HCT116 (cell line): ENCODE data around the gene ELANE. TPM values are rescaled to one million over a fixed set of nuclear protein-coding genes. Genes with fewer than 3 reads are reported as not detected.

ENCODE experiments used
- ATAC-seq: fragments of 200-7000 bp; cut with Tn5 transposase; 2 replicates; pipeline ENCODE4 v1.9.1; 2020; ENCODE audit warnings: mild to moderate bottlenecking, moderate library complexity
- BruUV-seq: library from RNA; stranded (reverse); fragments of 400-500 nt; replicated peaks from 2 replicates; lab custom pipeline; 2021; lab: Mats Ljungman, UMichigan
- CTCF ChIA-PET: fragments of 300-600 bp; sonication (Branson Sonifier 250); formaldehyde crosslinking; loops from one replicate; lab custom pipeline; 2021; ENCODE audit warnings: antibody characterized with exemption; lab: Charles Lee
- POLR2A ChIA-PET: fragments of 300-600, 350-600 bp; sonication (Branson Sonifier 250); formaldehyde crosslinking; loops from one replicate; lab custom pipeline; 2021; ENCODE audit warnings: antibody characterized with exemption; lab: Charles Lee
- RAD21 ChIA-PET, 2 experiments: fragments of 300-600 bp; sonication (Branson Sonifier 250); formaldehyde crosslinking; loops; one replicate each; lab custom pipeline; 2023; ENCODE audit warnings: low total read pairs in 2 of 2; ENCODE audit not compliant: uncharacterized antibody in 2 of 2, unreplicated experiment in 2 of 2, low non-redundant PET in 1 of 2; lab: Charles Lee
- DNase-seq: peaks from one replicate; pipeline ENCODE4 v3.0.0-alpha.2; 2010; ENCODE audit warnings: low read depth, low spot score
- H2AFZ ChIP-seq: fragments of 200-600 bp; shearing (Covaris generic), sonication (generic); 2 replicates; pipeline ENCODE4 v1.6.1; 2017; ENCODE audit warnings: low read depth, mixed run types, mixed read lengths, antibody characterized with exemption, low read length; ENCODE audit not compliant: poor library complexity, severe bottlenecking
- H3K27ac ChIP-seq: 2 replicates; pipeline ENCODE4 v1.5.1; 2012; ENCODE audit warnings: low read depth, low read length
- H3K27me3 ChIP-seq: fragments of 200-600 bp; sonication (generic); 2 replicates; pipeline ENCODE4 v1.6.1; 2016; ENCODE audit warnings: mixed run types, low read length, mixed read lengths; ENCODE audit not compliant: insufficient read depth
- H3K36me3 ChIP-seq, 2 experiments: fragments of 200-500 bp in 1 of 2; fragments of 200-600 bp in 1 of 2; sonication (Bioruptor generic) in 1 of 2; sonication (generic) in 1 of 2; 2 replicates each; pipeline versions ENCODE4 v1.5.1 to v1.6.1; 2014 to 2016; ENCODE audit warnings: low read length in 2 of 2, inconsistent platforms in 1 of 2, mixed read lengths in 1 of 2, mixed run types in 1 of 2; ENCODE audit not compliant: insufficient read depth in 2 of 2, control insufficient read depth in 1 of 2
- H3K4me1 ChIP-seq, 2 experiments: fragments of 200-600 bp in 1 of 2; sonication (generic) in 1 of 2; 2 replicates each; pipeline versions ENCODE4 v1.5.1 to v1.6.1; 2012 to 2017; ENCODE audit warnings: low read length in 2 of 2, inconsistent platforms in 1 of 2, mild to moderate bottlenecking in 1 of 2, mixed read lengths in 1 of 2, mixed run types in 1 of 2, moderate library complexity in 1 of 2; ENCODE audit not compliant: insufficient read depth in 2 of 2, control insufficient read depth in 1 of 2
- H3K4me2 ChIP-seq: fragments of 200-600 bp; sonication (generic); 2 replicates; pipeline ENCODE4 v1.6.1; 2017; ENCODE audit warnings: mixed run types, low read length, mixed read lengths
- H3K4me3 ChIP-seq, 2 experiments: fragments of 200-600 bp in 1 of 2; sonication (generic) in 1 of 2; replicated peaks in 1 of 2; 2 replicates each; pipeline ENCODE4 v1.5.1; 2011 to 2016; ENCODE audit warnings: low read length in 2 of 2, control low read depth in 1 of 2, low read depth in 1 of 2, mild to moderate bottlenecking in 1 of 2, mixed read lengths in 1 of 2, mixed run types in 1 of 2
- H3K79me2 ChIP-seq: fragments of 200-600 bp; sonication (generic); 2 replicates; pipeline ENCODE4 v1.6.1; 2017; ENCODE audit warnings: mild to moderate bottlenecking, mixed run types, low read length, moderate library complexity, mixed read lengths; ENCODE audit not compliant: insufficient read depth
- H3K9ac ChIP-seq: fragments of 200-600 bp; sonication (generic); 2 replicates; pipeline ENCODE4 v1.6.1; 2016; ENCODE audit warnings: low read length, mixed read lengths
- H3K9me2 ChIP-seq: fragments of 200-600 bp; sonication (generic), shearing (Covaris generic); 2 replicates; pipeline ENCODE4 v1.6.1; 2017; ENCODE audit warnings: mixed run types, mild to moderate bottlenecking, moderate library complexity; ENCODE audit not compliant: insufficient read depth
- H3K9me3 ChIP-seq, 2 experiments: fragments of 200-500 bp in 1 of 2; fragments of 200-600 bp in 1 of 2; sonication (Bioruptor generic) in 1 of 2; sonication (generic) in 1 of 2; 2 replicates each; pipeline ENCODE4 v1.6.1; 2014 to 2017; ENCODE audit warnings: low read length in 2 of 2, mixed read lengths in 2 of 2, inconsistent platforms in 1 of 2, low read depth in 1 of 2, mild to moderate bottlenecking in 1 of 2, mixed run types in 1 of 2, moderate library complexity in 1 of 2; ENCODE audit not compliant: control insufficient read depth in 1 of 2, insufficient read depth in 1 of 2
- H4K20me1 ChIP-seq: fragments of 200-600 bp; sonication (generic), shearing (Covaris generic); 2 replicates; pipeline ENCODE4 v1.6.1; 2017; ENCODE audit warnings: mixed run types, mild to moderate bottlenecking, moderate library complexity; ENCODE audit not compliant: insufficient read depth
- CBX3 ChIP-seq: IDR thresholded peaks from 2 replicates; pipeline ENCODE4 v1.6.1; 2012; ENCODE audit warnings: low read depth
- CEBPB ChIP-seq: IDR thresholded peaks from 2 replicates; pipeline ENCODE4 v1.6.1; 2012; ENCODE audit warnings: low read depth
- EGR1 ChIP-seq: IDR thresholded peaks from 2 replicates; pipeline ENCODE4 v1.6.1; 2012; ENCODE audit warnings: low read depth
- ELF1 ChIP-seq: IDR thresholded peaks from 2 replicates; pipeline ENCODE4 v1.6.1; 2012; ENCODE audit warnings: low read depth, borderline replicate concordance
- FOSL1 ChIP-seq: IDR thresholded peaks from 2 replicates; pipeline ENCODE4 v1.6.1; 2012; ENCODE audit warnings: low read depth
- JUND ChIP-seq: IDR thresholded peaks from 2 replicates; pipeline ENCODE4 v1.6.1; 2012
- POLR2A ChIP-seq: IDR thresholded peaks from 2 replicates; pipeline ENCODE4 v1.7.0; 2011; ENCODE audit warnings: borderline replicate concordance; ENCODE audit not compliant: insufficient read depth, insufficient read length; ENCODE audit errors: extremely low read depth
- POLR2AphosphoS5 ChIP-seq: IDR thresholded peaks from 2 replicates; pipeline ENCODE4 v1.6.1; 2011; ENCODE audit warnings: mild to moderate bottlenecking, low read depth, low read length, moderate library complexity
- RAD21 ChIP-seq: IDR thresholded peaks from 2 replicates; pipeline ENCODE4 v1.6.1; 2012; ENCODE audit warnings: low read depth, mild to moderate bottlenecking
- SIN3A ChIP-seq: IDR thresholded peaks from 2 replicates; pipeline ENCODE4 v1.6.1; 2012; ENCODE audit warnings: low read depth
- SP1 ChIP-seq: IDR thresholded peaks from 2 replicates; pipeline ENCODE4 v1.6.1; 2012; ENCODE audit warnings: low read depth
- TCF7L2 ChIP-seq: IDR thresholded peaks from 2 replicates; pipeline ENCODE4 v1.7.0; 2011; ENCODE audit warnings: borderline replicate concordance, inconsistent platforms; ENCODE audit not compliant: insufficient read depth, insufficient read length; ENCODE audit errors: extremely low read depth
- YY1 ChIP-seq: IDR thresholded peaks from 2 replicates; pipeline ENCODE4 v1.6.1; 2011; ENCODE audit warnings: low read length, low read depth, moderate library complexity, mild to moderate bottlenecking; ENCODE audit not compliant: insufficient replicate concordance; ENCODE audit errors: extremely low read depth
- ZNF274 ChIP-seq: fragments of 200-500 bp; sonication (Bioruptor generic); IDR thresholded peaks from 2 replicates; pipeline ENCODE4 v1.6.1; 2014; ENCODE audit warnings: mild to moderate bottlenecking, low read depth, low read length, inconsistent platforms
- intact Hi-C: fragments of 100-400 bp; cut with micrococcal nuclease; formaldehyde crosslinking; loops from 2 replicates; pipeline ENCODE4 v1.10.0; 2022
- total RNA-seq: library from RNA; stranded (reverse); gene quantifications from one replicate; pipeline ENCODE4 v1.2.1, GENCODE V29; 2021; ENCODE audit not compliant: unreplicated experiment
- TF ChIP-seq, protein P1 (sequence below): IDR thresholded peaks from 2 replicates; pipeline ENCODE4 v1.6.1; 2012

The ELANE gene
- total RNA-seq, 1 experiment from 2014 or later = not detected

DNA sequence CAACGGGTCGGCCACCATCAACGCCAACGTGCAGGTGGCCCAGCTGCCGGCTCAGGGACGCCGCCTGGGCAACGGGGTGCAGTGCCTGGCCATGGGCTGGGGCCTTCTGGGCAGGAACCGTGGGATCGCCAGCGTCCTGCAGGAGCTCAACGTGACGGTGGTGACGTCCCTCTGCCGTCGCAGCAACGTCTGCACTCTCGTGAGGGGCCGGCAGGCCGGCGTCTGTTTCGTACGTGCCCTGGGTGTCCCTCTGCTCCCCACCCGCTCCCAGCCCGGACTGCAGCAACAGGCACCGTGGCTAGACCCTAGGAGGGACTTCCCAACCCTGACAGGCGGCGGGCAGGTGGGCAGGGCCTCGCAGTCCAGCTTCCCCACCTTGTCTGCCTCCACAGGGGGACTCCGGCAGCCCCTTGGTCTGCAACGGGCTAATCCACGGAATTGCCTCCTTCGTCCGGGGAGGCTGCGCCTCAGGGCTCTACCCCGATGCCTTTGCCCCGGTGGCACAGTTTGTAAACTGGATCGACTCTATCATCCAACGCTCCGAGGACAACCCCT is 3.5 kb downstream of the ELANE start:
- peaks cover 15 to 21% of the 10 kb centered on the region in 2 experiments for H3K4me1 ChIP-seq
- intact Hi-C loops = loop anchor here (2.0 kb wide), 1 partner anchor 65 kb away; no protein-coding TSS in a partner anchor
- POLR2A ChIA-PET = no interaction called here
- no peaks in the 10 kb centered on the region for H3K36me3 ChIP-seq
- H3K4me2 ChIP-seq = no peak overlapping the region
- BruUV-seq = no TSS peak
- H3K4me3 ChIP-seq = no peak overlapping the region
- no peak overlapping the region for H3K9ac ChIP-seq
- RAD21 ChIA-PET = no interaction called here
- no peak overlapping the region for H3K27ac ChIP-seq
- H2AFZ ChIP-seq = no peak overlapping the region
- TF ChIP-seq POLR2AphosphoS5 = no peak
- TF ChIP-seq SP1 = no peak
- no peak for TF ChIP-seq YY1
- TF ChIP-seq, protein P1, sequence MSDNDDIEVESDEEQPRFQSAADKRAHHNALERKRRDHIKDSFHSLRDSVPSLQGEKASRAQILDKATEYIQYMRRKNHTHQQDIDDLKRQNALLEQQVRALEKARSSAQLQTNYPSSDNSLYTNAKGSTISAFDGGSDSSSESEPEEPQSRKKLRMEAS = no peak
- no peak for TF ChIP-seq ZNF274
- TF ChIP-seq CBX3 = no peak
- TF ChIP-seq SIN3A = no peak
- no peak for TF ChIP-seq TCF7L2
- no peak for TF ChIP-seq ELF1
- TF ChIP-seq RAD21 = no peak
- TF ChIP-seq POLR2A = no peak
- TF ChIP-seq EGR1 = no peak
- no peak for TF ChIP-seq JUND
- TF ChIP-seq CEBPB = no peak
- no peak for TF ChIP-seq FOSL1
- ATAC-seq (no peak), DNase-seq (no peak)
- no peaks in the 10 kb centered on the region for H3K9me2 ChIP-seq
- H3K79me2 ChIP-seq = no peaks in the 10 kb centered on the region
- CTCF ChIA-PET = interaction anchor here (0.6 to 1.7 kb wide), 3 partner anchors 26 to 126 kb away, joined by 3 to 9 read pairs (median 6); no protein-coding TSS in a partner anchor
- H3K9me3 ChIP-seq = no peaks in the 10 kb centered on the region
- H4K20me1 ChIP-seq = no peaks in the 10 kb centered on the region
- H3K27me3 ChIP-seq = no peaks in the 10 kb centered on the region
